GM12878 (cell line): ENCODE measurements around the gene PARVA. TPM values are rescaled to one million over a fixed set of nuclear protein-coding genes. Genes with fewer than 3 reads are reported as not detected.

Source experiments
- ATAC-seq: fragments of 200-7000 bp; cut with Tn5 transposase; 3 replicates; pipeline ENCODE4 v1.9.1; 2020; ENCODE audit warnings: mild to moderate bottlenecking, moderate library complexity
- BruUV-seq: library from RNA; stranded (reverse); fragments of 400-500 nt; replicated peaks from 2 replicates; lab custom pipeline; 2021; lab: Mats Ljungman, UMichigan
- CTCF ChIA-PET: fragments of 300-600 bp; sonication (Branson Sonifier 250); formaldehyde crosslinking; extraction: SDS; loops from one replicate; lab custom pipeline; 2021; ENCODE audit warnings: inconsistent platforms; lab: Yijun Ruan, JAX
- POLR2A ChIA-PET: fragments of 350-600 bp; formaldehyde crosslinking; extraction: SDS; loops from one replicate; lab custom pipeline; 2021; ENCODE audit warnings: inconsistent platforms; lab: Charles Lee
- RAD21 ChIA-PET: fragments of 300-600 bp; sonication (Branson Sonifier 250); formaldehyde crosslinking; loops from one replicate; lab custom pipeline; 2023; ENCODE audit warnings: antibody characterized with exemption; ENCODE audit not compliant: unreplicated experiment; lab: Charles Lee
- SMC1A ChIA-PET: fragments of 300-600 bp; sonication (Branson Sonifier 250); formaldehyde crosslinking; loops from one replicate; lab custom pipeline; 2023; ENCODE audit not compliant: unreplicated experiment, uncharacterized antibody; lab: Charles Lee
- DNase-seq: peaks from one replicate; pipeline ENCODE4 v3.0.0-alpha.2; 2011; ENCODE audit warnings: low read depth, low spot score
- FAIRE-seq: peaks from 3 replicates; lab custom pipeline; 2011; peaks lifted over from hg19 to GRCh38; lab: Jason Lieb, UNC
- H2AFZ ChIP-seq: 2 replicates; pipeline ENCODE4 v1.6.0; 2011; ENCODE audit warnings: low read depth, low read length, control low read depth; ENCODE audit not compliant: control insufficient read depth
- H3K27ac ChIP-seq: 2 replicates; pipeline ENCODE4 v1.5.1; 2011; ENCODE audit warnings: control low read depth; ENCODE audit not compliant: control insufficient read depth, insufficient read depth
- H3K27me3 ChIP-seq, 2 experiments: replicated peaks in 1 of 2; 2 replicates each; pipeline versions ENCODE4 v1.6.0 to v1.6.1; 2011; ENCODE audit warnings: low read length in 1 of 2; ENCODE audit not compliant: control insufficient read depth in 2 of 2, insufficient read depth in 2 of 2
- H3K36me3 ChIP-seq, 2 experiments: 2 replicates each; pipeline ENCODE4 v1.5.1; 2011; ENCODE audit warnings: low read length in 1 of 2; ENCODE audit not compliant: control insufficient read depth in 2 of 2, insufficient read depth in 2 of 2
- H3K4me1 ChIP-seq: 2 replicates; pipeline ENCODE4 v1.6.1; 2011; ENCODE audit warnings: mild to moderate bottlenecking, low read length, moderate library complexity, mixed read lengths; ENCODE audit not compliant: control insufficient read depth, insufficient read depth
- H3K4me2 ChIP-seq: 2 replicates; pipeline ENCODE4 v1.6.0; 2011; ENCODE audit warnings: control low read depth; ENCODE audit not compliant: control insufficient read depth, insufficient read depth
- H3K4me3 ChIP-seq: fragments of 200-600 bp; sonication (generic); 2 replicates; pipeline ENCODE4 v1.5.1; 2016
- H3K79me2 ChIP-seq: 2 replicates; pipeline ENCODE4 v1.6.0; 2011; ENCODE audit warnings: low read length; ENCODE audit not compliant: control insufficient read depth, insufficient read depth
- H3K9ac ChIP-seq: 2 replicates; pipeline ENCODE4 v1.8.0; 2011; ENCODE audit warnings: low read length, control low read depth, mixed read lengths; ENCODE audit not compliant: control insufficient read depth, insufficient read depth
- H3K9me3 ChIP-seq: replicated peaks from 3 replicates; pipeline ENCODE4 v1.5.1; 2011; ENCODE audit warnings: mild to moderate bottlenecking, low read length; ENCODE audit not compliant: control insufficient read depth, insufficient read depth
- H4K20me1 ChIP-seq: 2 replicates; pipeline ENCODE4 v1.6.0; 2011; ENCODE audit not compliant: control insufficient read depth, insufficient read depth
- BCLAF1 ChIP-seq: fragments of 450-650 bp; IDR thresholded peaks from 2 replicates; pipeline ENCODE4 v1.6.1; 2017; ENCODE audit warnings: antibody characterized with exemption, mild to moderate bottlenecking, moderate library complexity
- EGR1 ChIP-seq, 2 experiments: IDR thresholded peaks; 1 replicate in 1 of 2; 2 replicates in 1 of 2; pipeline ENCODE4 v1.6.1; 2011 to 2012; ENCODE audit warnings: low read depth in 2 of 2, low read length in 2 of 2, borderline replicate concordance in 1 of 2, mild to moderate bottlenecking in 1 of 2, moderate library complexity in 1 of 2
- GATAD2B ChIP-seq: fragments of 450-650 bp; conservative IDR thresholded peaks from 2 replicates; pipeline ENCODE4 v1.6.1; 2017; ENCODE audit warnings: low read depth, mild to moderate bottlenecking, moderate library complexity
- PRDM15 ChIP-seq: fragments of 450-650 bp; formaldehyde crosslinking; IDR thresholded peaks from 2 replicates; pipeline ENCODE4 v1.4.0; 2020; ENCODE audit warnings: mild to moderate bottlenecking, moderate library complexity
- TCF7 ChIP-seq: IDR thresholded peaks from 2 replicates; pipeline ENCODE4 v1.6.1; 2014; ENCODE audit warnings: antibody characterized with exemption, borderline replicate concordance
- ZBTB4 ChIP-seq: fragments of 450-650 bp; formaldehyde crosslinking; IDR thresholded peaks from 2 replicates; pipeline ENCODE4 v1.4.0; 2022; ENCODE audit warnings: mild to moderate bottlenecking, moderate library complexity
- ZNF622 ChIP-seq: fragments of 450-650 bp; IDR thresholded peaks from 2 replicates; pipeline ENCODE4 v1.6.1; 2017; ENCODE audit warnings: mild to moderate bottlenecking, inconsistent platforms
- WGBS: methylation state at CpG from one replicate; pipeline ENCODE4 v1.1.6; 2016; ENCODE audit warnings: low lambda C conversion rate; ENCODE audit not compliant: insufficient replicate concordance, insufficient coverage; ENCODE audit errors: missing lambda C conversion rate; 5-methylcytosine and 5-hydroxymethylcytosine counted together
- in situ Hi-C: fragments of 300-500 bp; cut with MboI; formaldehyde crosslinking; loops from 9 replicates; pipeline ENCODE4 v1.14.3; 2018; ENCODE audit warnings: mixed read lengths
- intact Hi-C: fragments of 100-400 bp; cut with micrococcal nuclease; formaldehyde crosslinking; loops from one replicate; pipeline ENCODE4 v1.14.2; 2022; ENCODE audit not compliant: unreplicated experiment
- polyA plus RNA-seq, 11 experiments: library from polyadenylated mRNA; depleted of rRNA in 4 of 11; unstranded in 6 of 11; stranded (reverse) in 5 of 11; fragments of >200 nt; fragmentation: Nextera tagmentation in 4 of 11; fragmentation: Illumina TruSeq in 1 of 11; extraction: Ambion mirVana in 4 of 11; extraction: Trizol in 1 of 11; gene quantifications; 1 replicate in 1 of 11; 2 replicates in 10 of 11; pipeline versions ENCODE4 v1.2.1 to v1.2.3, GENCODE V29; 2011 to 2016; ENCODE audit warnings: inconsistent platforms in 2 of 11, missing spikeins in 2 of 11, low read depth in 1 of 11
- total RNA-seq, 4 experiments: library from RNA; depleted of rRNA in 3 of 4; stranded (reverse); fragments of >200 nt in 3 of 4; fragmentation: Illumina TruSeq in 1 of 4; extraction: Trizol in 1 of 4; gene quantifications; 2 replicates each; pipeline versions ENCODE4 v1.2.1 to v1.2.3, GENCODE V29; 2013 to 2021

Gene PARVA
- total and polyA plus RNA-seq, 10 of the 15 experiments (the other 5 are each of a cell fraction or from before 2014, with no cell fraction given), result 0.01 to 0.44 (median 0.03) TPM; not detected in 7

- RAD21 ChIA-PET, result no interaction called here
- no peaks in the 10 kb centered on the region for H3K9me3 ChIP-seq
- H3K4me1 ChIP-seq, result no peaks in the 10 kb centered on the region
- intact Hi-C loops, result no loop called here
- H2AFZ ChIP-seq, result no peak overlapping the region
- FAIRE-seq, result no peak
- in situ Hi-C loops, result no loop called here
- no peaks in the 10 kb centered on the region; a peak in 1 of 4 replicates for H3K27me3 ChIP-seq
- no peaks in the 10 kb centered on the region for H3K79me2 ChIP-seq
- BruUV-seq, result no TSS peak
- no peaks in the 10 kb centered on the region for H3K36me3 ChIP-seq
- H3K4me2 ChIP-seq, result no peak overlapping the region
- no peak overlapping the region for H3K27ac ChIP-seq
- H3K9ac ChIP-seq, result no peak overlapping the region
- 8% methylated on average over 1 of the region's 1 CpG for WGBS
- no peak overlapping the region for H3K4me3 ChIP-seq
- DNase-seq, result no peak
- TF ChIP-seq TCF7 (no peak), ZNF622 (no peak), BCLAF1 (no peak), PRDM15 (CRISPR knock-in tag) (no peak), EGR1 (IDR thresholded peaks at IDR 0.05; ENCODE audit: borderline replicate concordance in 1 of 2, low read depth in 2 of 2, low read length in 2 of 2) (no peak), ZBTB4 (no peak), GATAD2B (no peak)
- no peaks in the 10 kb centered on the region for H4K20me1 ChIP-seq
- CTCF ChIA-PET, result interaction anchor here (1.6 kb wide), 1 partner anchor 17 kb away, joined by 4 read pairs; no protein-coding TSS in a partner anchor
- SMC1A ChIA-PET, result interaction anchor here (1.3 kb wide), 1 partner anchor 23 kb away, joined by 3 read pairs; no protein-coding TSS in a partner anchor
- peak; percentile 45; the same call in 2 of the 3 replicates for ATAC-seq
- POLR2A ChIA-PET, result no interaction called here
Observed at GRCh38 chr11:12581923-12582322, 204.6 kb downstream of the PARVA start.
